ENCODE results near the gene OSBPL6. TPM values are rescaled to one million over a fixed set of nuclear protein-coding genes. Genes with fewer than 3 reads are reported as not detected.

Gene OSBPL6
- total RNA-seq, 1 experiment from 2014 or later = 4.6 TPM

DNA sequence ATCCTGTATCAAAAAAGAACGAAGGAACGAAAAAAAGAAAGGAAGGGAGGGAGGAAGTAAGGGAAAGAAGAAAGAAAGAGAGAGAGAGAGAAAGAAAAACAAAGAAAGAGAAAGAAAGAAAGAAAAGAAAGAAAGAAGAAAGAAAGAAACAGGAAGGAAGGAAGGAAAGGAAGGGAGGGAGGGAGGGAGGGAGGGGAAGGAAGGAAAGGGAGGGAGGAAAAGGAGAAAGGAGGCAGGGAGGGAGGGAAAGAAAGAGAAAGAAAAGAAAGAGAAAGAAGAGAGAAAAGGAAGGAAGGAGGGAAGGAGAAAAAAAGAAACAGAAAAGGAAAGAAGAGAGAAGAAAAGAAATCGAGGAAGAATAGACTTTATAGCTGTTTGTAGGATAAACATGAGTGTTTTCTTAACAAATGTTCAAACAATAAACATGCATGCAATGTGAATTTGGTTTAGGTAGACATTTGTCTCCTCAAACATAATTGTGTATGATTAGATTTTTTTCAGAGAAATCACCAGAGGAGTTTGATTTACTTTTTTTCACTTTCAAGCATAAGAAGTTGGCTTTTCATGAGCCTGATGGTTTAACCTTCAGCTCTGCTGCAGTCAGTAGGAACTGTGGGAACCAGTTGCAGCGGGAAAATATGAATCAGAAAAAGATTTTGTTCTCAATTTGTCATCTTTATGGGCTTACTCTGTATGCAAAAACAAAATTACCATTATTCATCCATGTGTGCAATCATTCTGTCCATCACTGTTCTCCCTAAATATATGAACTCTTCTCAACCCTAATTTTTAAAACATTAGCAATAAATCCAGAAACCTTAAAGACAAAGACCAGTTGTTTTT is 185.1 kb downstream of the OSBPL6 start:
- Histone ChIP-seq H4K5ac (ENCODE audit: insufficient read length, low read depth, low read length) (no peak overlapping the region), H3K79me1 (ENCODE audit: insufficient read depth, low read depth, low read length, poor library complexity, severe bottlenecking) (no peaks in the 10 kb centered on the region), H3K79me2 (ENCODE audit: insufficient read depth, low read length) (no peaks in the 10 kb centered on the region), H2BK120ac (ENCODE audit: low read depth, low read length, poor library complexity, severe bottlenecking) (no peak overlapping the region), H3K14ac (ENCODE audit: insufficient read depth, low read length) (no peak overlapping the region), H2BK5ac (ENCODE audit: insufficient read length, low read length) (no peak overlapping the region), H3K4me2 (ENCODE audit: insufficient read depth, insufficient read length, low read length) (no peak overlapping the region), H3K23ac (ENCODE audit: insufficient read length, low read depth, low read length) (no peak overlapping the region), H2AK5ac (ENCODE audit: insufficient read length, low read length) (no peak overlapping the region), H4K20me1 (ENCODE audit: control insufficient read depth, insufficient read depth, insufficient read length) (no peaks in the 10 kb centered on the region), H2BK15ac (ENCODE audit: low read depth, low read length) (no peak overlapping the region), H3K18ac (ENCODE audit: insufficient read length, low read depth, low read length) (no peak overlapping the region), H2BK20ac (ENCODE audit: low read depth, low read length, poor library complexity, severe bottlenecking) (no peak overlapping the region), H3K9me3 (ENCODE audit: control insufficient read depth, low read depth, low read length) (no peaks in the 10 kb centered on the region), H2BK12ac (ENCODE audit: insufficient read length, low read depth, low read length) (no peak overlapping the region), H4K91ac (ENCODE audit: insufficient read length, low read depth, low read length) (no peak overlapping the region), H3T11ph (ENCODE audit: low read length) (no peak overlapping the region), H3K27ac (ENCODE audit: insufficient read length, low read depth, low read length) (no peak overlapping the region), H3K9ac (ENCODE audit: extremely low read depth, insufficient read length, low read length) (no peak overlapping the region), H3K23me2 (ENCODE audit: insufficient read length, low read depth, low read length, poor library complexity, severe bottlenecking) (no peaks in the 10 kb centered on the region), H3K27me3 (ENCODE audit: insufficient read depth, low read length) (no peaks in the 10 kb centered on the region), H3K56ac (ENCODE audit: insufficient read length, low read depth, low read length) (no peak overlapping the region), H3K4me1 (ENCODE audit: insufficient read depth, low read length) (no peaks in the 10 kb centered on the region), H3K4ac (ENCODE audit: low read depth, low read length) (no peak overlapping the region), H2AFZ (ENCODE audit: low read length) (no peak overlapping the region), H4K8ac (replicated peaks; ENCODE audit: insufficient read length, low read depth, low read length) (no peak overlapping the region)
- no peaks in the 10 kb centered on the region for H3K9me3 Mint-ChIP-seq
- H3K27ac Mint-ChIP-seq = no peak overlapping the region
- DNase-seq = no peak
- H3K27me3 Mint-ChIP-seq (ENCODE audit: low read depth) = no peaks in the 10 kb centered on the region; the same call in 1 of the 2 replicates
- TF ChIP-seq, protein P1, sequence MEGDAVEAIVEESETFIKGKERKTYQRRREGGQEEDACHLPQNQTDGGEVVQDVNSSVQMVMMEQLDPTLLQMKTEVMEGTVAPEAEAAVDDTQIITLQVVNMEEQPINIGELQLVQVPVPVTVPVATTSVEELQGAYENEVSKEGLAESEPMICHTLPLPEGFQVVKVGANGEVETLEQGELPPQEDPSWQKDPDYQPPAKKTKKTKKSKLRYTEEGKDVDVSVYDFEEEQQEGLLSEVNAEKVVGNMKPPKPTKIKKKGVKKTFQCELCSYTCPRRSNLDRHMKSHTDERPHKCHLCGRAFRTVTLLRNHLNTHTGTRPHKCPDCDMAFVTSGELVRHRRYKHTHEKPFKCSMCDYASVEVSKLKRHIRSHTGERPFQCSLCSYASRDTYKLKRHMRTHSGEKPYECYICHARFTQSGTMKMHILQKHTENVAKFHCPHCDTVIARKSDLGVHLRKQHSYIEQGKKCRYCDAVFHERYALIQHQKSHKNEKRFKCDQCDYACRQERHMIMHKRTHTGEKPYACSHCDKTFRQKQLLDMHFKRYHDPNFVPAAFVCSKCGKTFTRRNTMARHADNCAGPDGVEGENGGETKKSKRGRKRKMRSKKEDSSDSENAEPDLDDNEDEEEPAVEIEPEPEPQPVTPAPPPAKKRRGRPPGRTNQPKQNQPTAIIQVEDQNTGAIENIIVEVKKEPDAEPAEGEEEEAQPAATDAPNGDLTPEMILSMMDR (conservative IDR thresholded peaks at IDR 0.05) = no peak
- peaks cover 4% of the 10 kb centered on the region in 2 experiments for H3K4me1 Mint-ChIP-seq
- H3K36me3 Mint-ChIP-seq (ENCODE audit: insufficient read depth in 1 of 3, low read depth in 3 of 3) = no peaks in the 10 kb centered on the region
- no peak overlapping the region for H3K4me3 Mint-ChIP-seq
- WGBS (ENCODE audit: extremely low coverage, insufficient read length, low lambda C conversion rate) = no CpG with 5 or more reads among the region's 4 CpGs

Data from H9 (cell line).